ENCODE results near the gene PLCE1. TPM values are rescaled to one million over a fixed set of nuclear protein-coding genes. Genes with fewer than 3 reads are reported as not detected.

PLCE1 gene
- total and polyA plus RNA-seq, 2 donors (not counting 3 experiments of a cell fraction or from before 2014, with no cell fraction given): 0.01 to 0.04 TPM

DNA sequence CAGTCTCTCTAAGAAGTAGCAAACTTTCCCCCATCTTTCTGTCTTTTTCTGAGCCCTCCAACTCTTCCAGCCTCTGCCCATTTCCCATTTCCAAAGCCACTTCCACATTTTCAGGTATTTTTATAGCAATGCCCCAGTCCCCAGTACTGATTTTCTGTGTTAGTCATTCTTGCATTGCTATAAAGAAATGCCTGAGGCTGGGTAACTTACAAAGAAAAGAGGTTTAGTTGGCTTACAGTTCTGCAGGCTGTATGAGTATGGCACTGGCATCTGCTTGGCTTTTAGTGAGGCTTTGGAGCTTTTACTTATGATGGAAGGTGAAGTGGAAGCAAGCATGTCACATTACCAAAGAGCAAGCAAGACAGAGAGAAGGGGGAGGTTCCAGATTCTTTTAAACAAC, 17.2 kb downstream of the PLCE1 start:
- H3K79me2 ChIP-seq (ENCODE audit: control insufficient read depth, insufficient read depth, low read length): no peaks in the 10 kb centered on the region
- no peak overlapping the region for H3K4me2 ChIP-seq (ENCODE audit: insufficient read depth, low read length)
- no peaks in the 10 kb centered on the region for H3K4me1 ChIP-seq (ENCODE audit: control insufficient read depth, extremely low read depth, insufficient read depth, low read length)
- dilution Hi-C loops (cut with MboI; ENCODE audit: extremely low pct_ligation_motif_present, low sequenced_read_pairs) (no loop called here), intact Hi-C loops (cut with micrococcal nuclease) (no loop called here)
- H4K20me1 ChIP-seq (replicated peaks; ENCODE audit: control insufficient read depth, extremely low read depth, insufficient read depth, low read length): no peaks in the 10 kb centered on the region
- no peak overlapping the region for H3K4me3 ChIP-seq (replicated peaks in 1 of 3; ENCODE audit: insufficient read depth in 1 of 3, low read depth in 1 of 3, low read length in 3 of 3)
- ChIA-PET POLR2A (no interaction called here), CTCF (no interaction called here)
- TF ChIP-seq GATA2 (IDR thresholded peaks at IDR 0.05; ENCODE audit: insufficient read depth, insufficient read length, low read depth, low read length) (no peak), POLR2AphosphoS5 (IDR thresholded peaks at IDR 0.05; ENCODE audit: insufficient read depth, low read depth, low read length) (no peak), FOS (IDR thresholded peaks at IDR 0.05; ENCODE audit: borderline replicate concordance, insufficient read depth, low read length) (no peak), MYC (IDR thresholded peaks at IDR 0.05; ENCODE audit: low read depth, low read length) (no peak)
- TF ChIP-seq, protein P1, sequence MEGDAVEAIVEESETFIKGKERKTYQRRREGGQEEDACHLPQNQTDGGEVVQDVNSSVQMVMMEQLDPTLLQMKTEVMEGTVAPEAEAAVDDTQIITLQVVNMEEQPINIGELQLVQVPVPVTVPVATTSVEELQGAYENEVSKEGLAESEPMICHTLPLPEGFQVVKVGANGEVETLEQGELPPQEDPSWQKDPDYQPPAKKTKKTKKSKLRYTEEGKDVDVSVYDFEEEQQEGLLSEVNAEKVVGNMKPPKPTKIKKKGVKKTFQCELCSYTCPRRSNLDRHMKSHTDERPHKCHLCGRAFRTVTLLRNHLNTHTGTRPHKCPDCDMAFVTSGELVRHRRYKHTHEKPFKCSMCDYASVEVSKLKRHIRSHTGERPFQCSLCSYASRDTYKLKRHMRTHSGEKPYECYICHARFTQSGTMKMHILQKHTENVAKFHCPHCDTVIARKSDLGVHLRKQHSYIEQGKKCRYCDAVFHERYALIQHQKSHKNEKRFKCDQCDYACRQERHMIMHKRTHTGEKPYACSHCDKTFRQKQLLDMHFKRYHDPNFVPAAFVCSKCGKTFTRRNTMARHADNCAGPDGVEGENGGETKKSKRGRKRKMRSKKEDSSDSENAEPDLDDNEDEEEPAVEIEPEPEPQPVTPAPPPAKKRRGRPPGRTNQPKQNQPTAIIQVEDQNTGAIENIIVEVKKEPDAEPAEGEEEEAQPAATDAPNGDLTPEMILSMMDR (IDR thresholded peaks at IDR 0.05; ENCODE audit: extremely low read depth in 1 of 2, insufficient read depth in 1 of 2, low read depth in 1 of 2, low read length in 2 of 2): no peak
- TF ChIP-seq, protein P2, sequence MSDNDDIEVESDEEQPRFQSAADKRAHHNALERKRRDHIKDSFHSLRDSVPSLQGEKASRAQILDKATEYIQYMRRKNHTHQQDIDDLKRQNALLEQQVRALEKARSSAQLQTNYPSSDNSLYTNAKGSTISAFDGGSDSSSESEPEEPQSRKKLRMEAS (IDR thresholded peaks at IDR 0.05; ENCODE audit: insufficient read depth, insufficient read length): no peak
- peaks cover 2 to 7% of the 10 kb centered on the region in 2 experiments for H3K27me3 ChIP-seq (ENCODE audit: control insufficient read depth in 2 of 2, insufficient read depth in 2 of 2, low read length in 2 of 2)
- no TSS peak for BruUV-seq (replicated peaks)
- H3K9me1 ChIP-seq (replicated peaks; ENCODE audit: control insufficient read depth, extremely low read depth, insufficient read depth, low read length): no peaks in the 10 kb centered on the region
- no peak overlapping the region for H2AFZ ChIP-seq (ENCODE audit: low read depth, low read length)
- H3K27ac ChIP-seq (ENCODE audit: insufficient read depth, low read depth, low read length): no peak overlapping the region
- no peaks in the 10 kb centered on the region for H3K36me3 ChIP-seq (ENCODE audit: control insufficient read depth in 2 of 2, extremely low read depth in 1 of 2, insufficient read depth in 2 of 2, low read length in 2 of 2)
- FAIRE-seq (no peak), DNase-seq (ENCODE audit: low read depth, low spot score) (no peak)
- no peak overlapping the region for H3K9ac ChIP-seq (replicated peaks; ENCODE audit: extremely low read depth, insufficient read depth, low read length)
- no peaks in the 10 kb centered on the region for H3K9me3 ChIP-seq (replicated peaks; ENCODE audit: control insufficient read depth, insufficient read depth, low read length)

Data from endothelial cell of umbilical vein (primary cell).